GM08714 (cell line): ENCODE data around the gene SAMD11.
"Not testable (repeated sequence)": the region's sequence is repeated elsewhere in the genome, so short reads cannot be mapped to it uniquely, and the experiment has no call there.

Experiments used
- H3K4me3 ChIP-seq: fragments of 200-500 bp; sonication (Bioruptor generic); 2 replicates; pipeline ENCODE4 v1.5.1; 2014; ENCODE audit warnings: mild to moderate bottlenecking, low read length, inconsistent platforms
- ZNF274 ChIP-seq: IDR thresholded peaks from 2 replicates; pipeline ENCODE4 v1.6.1; 2012; ENCODE audit warnings: mild to moderate bottlenecking, low read depth, low read length

SAMD11 gene

DNA sequence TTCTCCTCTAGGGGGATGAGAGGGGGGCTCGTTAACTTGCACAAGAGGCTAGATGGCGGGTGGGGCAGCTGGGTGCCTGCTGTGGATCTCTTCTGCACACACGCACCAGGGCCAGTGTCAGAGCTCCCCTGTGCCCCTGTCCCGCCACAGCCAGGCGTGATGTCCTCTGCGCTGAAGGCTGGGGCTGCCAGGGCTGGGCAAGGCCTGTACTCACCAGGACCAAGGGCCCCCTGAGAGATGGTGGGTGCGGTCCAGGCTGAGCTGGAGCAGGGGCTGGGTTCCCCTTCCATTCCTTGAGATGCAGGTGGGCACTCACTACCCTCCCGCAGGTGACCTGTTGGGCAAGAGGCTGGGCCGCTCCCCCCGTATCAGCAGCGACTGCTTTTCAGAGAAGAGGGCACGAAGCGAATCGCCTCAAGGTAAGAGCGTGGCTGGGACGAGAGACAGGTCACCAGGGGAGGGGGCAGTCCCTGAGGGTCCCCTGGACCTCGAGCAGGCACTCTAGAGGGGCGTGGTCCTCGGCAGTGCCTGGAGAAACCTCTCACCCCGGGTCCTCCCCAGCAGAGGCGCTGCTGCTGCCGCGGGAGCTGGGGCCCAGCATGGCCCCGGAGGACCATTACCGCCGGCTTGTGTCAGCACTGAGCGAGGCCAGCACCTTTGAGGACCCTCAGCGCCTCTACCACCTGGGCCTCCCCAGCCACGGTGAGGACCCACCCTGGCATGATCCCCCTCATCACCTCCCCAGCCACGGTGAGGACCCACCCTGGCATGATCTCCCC, 15.2 kb downstream of the SAMD11 start:
- no peak for TF ChIP-seq ZNF274
- H3K4me3 ChIP-seq = no peak overlapping the region

GRCh38 chr1:939511-940106, 15.9 kb downstream of the SAMD11 start:
- no peak overlapping the region; the same call in 1 of the 2 replicates for H3K4me3 ChIP-seq
- no peak for TF ChIP-seq ZNF274

GRCh38 chr1:940107-941014, 16.6 kb downstream of the SAMD11 start:
- no peak for TF ChIP-seq ZNF274
- H3K4me3 ChIP-seq = no peak overlapping the region; the same call in 1 of the 2 replicates

DNA sequence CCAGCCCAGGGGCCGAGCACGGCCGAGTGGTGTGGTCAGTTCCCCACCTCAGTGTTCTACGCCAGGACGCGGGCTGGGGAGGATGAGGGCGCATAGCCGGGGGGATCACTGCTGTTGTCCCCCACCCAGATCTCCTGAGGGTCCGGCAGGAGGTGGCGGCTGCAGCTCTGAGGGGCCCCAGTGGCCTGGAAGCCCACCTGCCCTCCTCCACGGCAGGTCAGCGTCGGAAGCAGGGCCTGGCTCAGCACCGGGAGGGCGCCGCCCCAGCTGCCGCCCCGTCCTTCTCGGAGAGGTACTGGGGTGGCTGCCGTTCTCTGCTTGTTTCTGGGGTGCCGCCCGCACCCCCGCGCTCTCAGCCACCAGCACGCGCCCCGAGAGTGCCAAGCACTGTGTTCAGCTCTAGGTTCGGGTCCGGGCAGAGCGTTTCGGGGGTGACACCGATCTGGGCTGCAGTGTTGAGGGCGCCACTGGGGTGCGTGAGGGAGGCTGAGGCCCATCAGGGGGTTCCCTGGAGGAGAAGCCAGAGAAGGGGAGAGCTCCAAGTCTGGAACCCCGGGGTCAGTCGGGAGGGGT, 17.4 kb downstream of the SAMD11 start:
- no peak overlapping the region for H3K4me3 ChIP-seq

DNA sequence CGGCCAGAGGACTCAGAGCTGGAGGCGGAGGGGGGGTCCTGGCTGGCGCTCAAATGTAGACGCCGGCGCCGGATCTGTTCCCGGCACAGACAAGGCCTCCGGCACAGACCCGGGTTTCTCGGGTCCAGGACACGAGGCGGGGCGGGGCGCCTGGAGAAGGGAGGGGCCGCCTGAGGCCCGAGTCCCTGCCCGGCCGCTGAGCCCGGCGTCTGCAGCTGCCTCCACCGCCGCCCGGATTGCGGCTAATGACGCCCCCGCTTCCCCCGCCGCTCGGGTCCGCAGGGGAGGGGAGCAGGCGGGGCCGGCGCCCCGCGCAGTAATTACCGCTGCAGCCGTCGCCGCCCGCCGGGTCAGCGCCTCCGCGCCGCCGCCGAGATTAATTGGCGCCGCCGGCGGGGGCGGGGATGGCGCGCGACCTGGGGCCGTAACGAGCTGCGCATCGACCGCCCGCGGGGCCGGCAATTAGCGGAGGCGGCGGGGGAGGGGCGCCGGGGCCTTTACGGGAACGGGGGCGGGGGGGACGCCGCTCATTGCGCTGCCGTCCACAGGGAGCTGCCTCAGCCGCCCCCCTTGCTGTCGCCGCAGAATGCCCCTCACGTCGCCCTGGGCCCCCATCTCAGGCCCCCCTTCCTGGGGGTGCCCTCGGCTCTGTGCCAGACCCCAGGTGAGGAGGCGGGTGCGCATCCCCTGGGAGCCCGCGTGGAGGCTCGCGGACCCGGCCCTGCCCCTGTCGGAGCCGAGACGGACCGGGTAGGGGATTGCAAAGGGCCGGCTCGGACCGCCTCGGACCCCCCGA, 18.1 kb downstream of the SAMD11 start:
- H3K4me3 ChIP-seq = no peak overlapping the region
- TF ChIP-seq ZNF274 = no peak

More for the DNA sequence above, 17.4 kb downstream of the SAMD11 start:
- TF ChIP-seq ZNF274 = no peak

DNA sequence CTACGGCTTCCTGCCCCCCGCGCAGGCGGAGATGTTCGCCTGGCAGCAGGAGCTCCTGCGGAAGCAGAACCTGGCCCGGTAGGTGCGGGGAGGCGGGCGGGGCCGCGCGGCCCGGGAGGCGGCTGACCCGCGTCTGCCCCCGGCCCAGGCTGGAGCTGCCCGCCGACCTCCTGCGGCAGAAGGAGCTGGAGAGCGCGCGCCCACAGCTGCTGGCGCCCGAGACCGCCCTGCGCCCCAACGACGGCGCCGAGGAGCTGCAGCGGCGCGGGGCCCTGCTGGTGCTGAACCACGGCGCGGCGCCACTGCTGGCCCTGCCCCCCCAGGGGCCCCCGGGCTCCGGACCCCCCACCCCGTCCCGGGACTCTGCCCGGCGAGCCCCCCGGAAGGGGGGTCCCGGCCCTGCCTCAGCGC, 18.7 kb downstream of the SAMD11 start:
- no peak overlapping the region for H3K4me3 ChIP-seq
- TF ChIP-seq ZNF274 = no peak

GRCh38 chr1:942864-943533, 19.3 kb downstream of the SAMD11 start:
- TF ChIP-seq ZNF274 = no peak
- no peak overlapping the region for H3K4me3 ChIP-seq

- no peak overlapping the region for H3K4me3 ChIP-seq
- no peak for TF ChIP-seq ZNF274
Observed at GRCh38 chr1:943545-944340, 20.0 kb downstream of the SAMD11 start.

- no peak overlapping the region for H3K4me3 ChIP-seq
- no peak for TF ChIP-seq ZNF274
Observed at GRCh38 chr1:944341-945325, 20.9 kb downstream of the SAMD11 start.

DNA sequence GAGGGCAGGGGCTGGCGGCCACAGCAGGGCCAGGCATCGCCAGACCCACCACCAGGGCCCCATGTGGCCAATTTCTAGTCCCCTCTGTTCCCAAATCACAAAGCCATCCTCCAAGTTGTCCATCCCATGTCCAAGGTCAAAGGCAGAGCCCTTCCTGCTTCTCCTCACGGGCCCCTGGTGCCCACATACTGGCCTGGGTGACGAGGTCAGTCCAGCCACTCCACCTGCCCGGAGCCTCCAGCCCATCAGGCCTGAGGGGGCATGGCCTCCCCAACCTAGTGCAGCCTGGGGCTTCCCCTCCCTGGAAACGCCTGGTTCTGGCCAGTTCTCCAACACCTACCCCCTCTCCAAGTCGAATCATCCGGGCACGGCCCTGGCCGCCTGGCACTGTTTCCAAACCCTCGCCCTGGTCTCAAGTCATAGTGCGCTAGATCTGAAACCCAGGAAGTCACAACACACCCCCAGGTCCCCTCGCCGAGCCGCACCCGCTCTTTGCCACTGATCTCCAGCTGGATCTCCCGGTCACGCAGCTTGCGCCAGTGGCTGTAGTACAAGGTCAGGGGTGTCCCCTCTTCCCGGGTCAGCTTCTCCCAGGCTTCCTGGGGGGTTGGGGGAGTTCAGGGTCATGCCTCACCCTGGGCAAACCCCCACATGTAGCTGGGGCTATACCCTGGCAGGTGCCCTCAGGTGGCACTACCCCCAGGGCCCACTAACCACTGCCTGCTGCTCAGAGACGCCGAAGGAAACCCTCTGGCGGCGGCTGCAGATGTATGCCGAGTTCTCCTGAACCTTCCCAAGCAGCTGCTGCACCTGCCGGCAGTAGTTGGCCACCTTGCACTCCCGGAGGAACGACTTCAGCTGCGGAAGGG, 22.2 kb downstream of the SAMD11 start:
- TF ChIP-seq ZNF274 = no peak
- no peak overlapping the region for H3K4me3 ChIP-seq

DNA sequence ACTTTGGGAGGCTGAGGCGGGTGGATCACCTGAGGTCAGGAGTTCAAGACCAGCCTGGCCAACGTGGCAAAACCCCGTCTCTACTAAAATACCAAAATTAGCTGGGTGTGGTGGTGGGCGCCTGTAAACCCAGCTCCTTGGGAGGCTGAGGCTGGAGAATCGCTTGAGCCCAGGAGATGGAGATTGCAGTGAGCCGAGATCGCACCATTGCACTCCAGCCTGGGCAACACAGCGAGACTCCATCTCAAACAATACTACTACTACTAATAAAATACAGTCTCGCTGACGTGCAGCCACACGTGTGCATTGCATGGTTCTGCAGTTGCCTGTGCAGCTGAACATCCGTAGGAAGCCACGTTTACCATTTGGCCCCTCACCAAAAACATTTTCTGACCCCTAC, 23.1 kb downstream of the SAMD11 start:
- not testable (repeated sequence) for H3K4me3 ChIP-seq
